HG02759 (cell line): ENCODE results near the gene ARL8A.
"Not testable (repeated sequence)": the region's sequence is repeated elsewhere in the genome, so short reads cannot be mapped to it uniquely, and the experiment has no call there.

Experiments
- ATAC-seq: cut with Tn5 transposase; IDR thresholded peaks from one replicate; pipeline ENCODE4 v1.9.1; 2021; ENCODE audit warnings: mild to moderate bottlenecking, moderate library complexity; ENCODE audit not compliant: unreplicated experiment

The ARL8A gene

GRCh38 chr1:202159534-202160371 is 15.2 kb upstream of the ARL8A start:
- ATAC-seq, result peak; percentile 33

GRCh38 chr1:202158810-202159533 is 14.4 kb upstream of the ARL8A start:
- no peak for ATAC-seq

DNA sequence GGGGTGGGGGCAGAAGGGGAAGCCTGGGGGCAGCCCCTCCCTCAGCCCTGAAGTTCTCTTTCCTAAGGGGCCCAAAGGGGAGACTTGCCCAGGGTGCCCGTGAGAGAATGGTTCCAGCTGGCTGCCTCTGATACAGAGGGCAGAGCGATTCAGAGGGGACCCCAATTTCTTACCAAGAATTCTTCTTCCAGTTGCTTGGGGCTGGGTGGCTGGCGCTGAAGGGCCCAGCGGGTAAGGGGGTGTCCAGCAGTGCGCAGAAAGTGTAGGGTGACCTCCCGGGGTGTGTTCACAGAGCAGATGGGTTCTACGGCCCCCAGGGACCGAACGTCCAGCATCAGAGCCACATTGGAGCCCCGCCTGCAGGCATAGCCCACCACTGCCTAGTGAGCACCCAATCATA is 13.4 kb upstream of the ARL8A start:
- ATAC-seq, result no peak

DNA sequence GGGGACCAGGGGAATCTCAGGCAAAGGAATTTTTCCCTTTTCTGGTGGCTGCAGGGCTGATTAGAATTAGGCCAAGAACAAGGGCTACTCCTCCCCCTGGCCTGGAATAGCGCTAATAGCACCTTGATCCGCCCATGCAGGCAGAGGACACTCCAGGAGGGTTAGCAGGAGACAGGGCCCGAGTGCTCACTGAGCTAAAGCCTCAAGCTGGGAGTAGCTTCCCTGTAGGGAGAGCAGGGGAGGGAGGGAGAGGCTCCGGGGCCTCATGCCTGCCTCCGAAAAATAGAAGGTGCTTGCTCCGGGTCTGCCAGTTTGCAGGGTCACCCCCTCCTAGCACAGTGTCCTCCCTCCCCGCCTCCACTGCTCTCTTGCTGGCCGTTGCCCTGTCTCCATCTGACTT is 12.1 kb upstream of the ARL8A start:
- no peak for ATAC-seq

DNA sequence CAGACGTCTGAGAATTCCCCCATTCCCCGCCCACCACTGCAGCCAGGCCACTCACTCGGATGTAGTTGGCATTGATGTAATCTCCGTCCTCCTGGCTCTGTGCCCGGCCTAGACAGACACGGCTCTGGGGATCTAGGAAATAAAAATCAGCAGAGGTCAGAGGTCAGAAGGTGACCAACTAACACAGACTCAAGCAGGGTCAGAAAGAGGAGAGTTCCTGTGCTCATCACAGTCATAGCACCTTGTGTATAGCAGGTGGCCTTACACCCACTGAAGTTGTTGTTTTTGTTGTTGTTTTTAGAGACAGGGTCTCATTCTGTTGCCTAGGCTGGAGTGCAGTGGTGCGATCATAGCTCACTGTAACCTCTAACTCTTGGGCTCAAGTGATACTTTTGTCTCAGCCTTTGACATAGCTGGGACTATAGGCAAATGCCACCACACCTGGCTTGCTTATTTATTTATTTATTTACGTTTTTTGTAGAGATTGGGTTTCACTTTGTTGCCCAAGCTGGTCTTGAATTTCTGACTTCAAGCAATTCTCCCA is 11.0 kb upstream of the ARL8A start:
- no peak for ATAC-seq

DNA sequence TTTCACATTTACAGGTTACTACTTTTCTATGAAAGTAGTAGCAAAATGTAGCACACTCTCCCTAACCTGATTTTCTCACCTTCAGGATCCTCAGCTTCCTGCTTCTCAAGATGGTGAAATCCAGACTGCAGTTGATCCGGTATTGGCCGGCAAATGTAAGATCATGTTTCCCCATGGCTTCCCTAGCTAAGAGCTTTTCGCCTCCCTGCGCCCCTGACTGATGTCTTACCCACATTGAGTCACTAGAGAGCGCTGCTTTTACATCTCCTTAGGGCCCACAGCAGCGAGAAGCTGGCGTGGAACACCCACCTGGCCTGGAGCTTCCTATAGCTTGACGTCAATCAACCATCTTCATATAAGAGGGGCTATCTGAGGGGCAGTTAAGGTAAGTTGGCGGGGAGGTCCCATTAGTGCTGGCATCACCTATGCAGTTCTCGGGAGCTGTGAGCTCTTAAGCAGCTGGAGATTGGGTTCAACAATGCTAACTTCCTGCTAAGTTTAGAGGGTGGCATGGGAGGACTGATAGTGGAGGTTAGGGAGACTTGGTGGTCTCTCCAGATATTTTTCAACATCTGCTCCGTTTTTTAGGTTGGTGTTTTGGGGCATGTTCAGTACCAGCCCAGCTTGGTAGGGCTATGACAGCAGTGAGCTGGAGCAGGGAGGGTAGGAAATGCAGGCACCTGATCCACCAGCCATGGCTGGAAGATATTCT is 10.4 kb upstream of the ARL8A start:
- no peak for ATAC-seq

DNA sequence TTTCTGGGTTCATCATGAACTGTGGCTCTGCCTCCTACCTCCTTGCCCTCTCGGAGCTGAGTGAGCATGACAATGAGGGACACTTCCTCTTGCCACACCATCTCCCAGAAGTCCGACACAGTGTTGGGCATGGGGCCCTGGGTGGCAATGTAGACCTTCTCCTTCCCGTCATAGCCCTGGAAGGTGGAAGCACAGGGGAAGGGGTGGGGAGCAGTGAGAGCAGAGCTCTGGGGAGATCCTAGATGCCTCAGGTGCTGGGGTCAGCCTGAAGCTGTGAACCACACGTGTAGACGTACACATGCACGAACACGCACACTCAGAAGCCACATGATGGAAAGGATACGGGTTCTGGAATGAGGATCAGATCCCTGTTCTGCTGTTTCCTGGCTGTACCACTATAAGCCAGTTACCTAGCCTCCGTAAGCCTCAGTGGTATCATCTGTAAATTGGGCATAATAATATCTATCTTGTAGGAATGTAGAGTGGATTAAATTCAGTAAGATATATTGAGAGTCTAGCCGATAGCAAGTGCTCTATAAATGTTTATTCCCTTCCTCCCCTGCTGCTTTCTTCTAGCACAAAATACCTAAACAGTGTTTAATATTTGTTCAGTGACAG is 9.7 kb upstream of the ARL8A start:
- no peak for ATAC-seq

- ATAC-seq, result no peak
Observed at GRCh38 chr1:202153284-202153683, 8.7 kb upstream of the ARL8A start.

DNA sequence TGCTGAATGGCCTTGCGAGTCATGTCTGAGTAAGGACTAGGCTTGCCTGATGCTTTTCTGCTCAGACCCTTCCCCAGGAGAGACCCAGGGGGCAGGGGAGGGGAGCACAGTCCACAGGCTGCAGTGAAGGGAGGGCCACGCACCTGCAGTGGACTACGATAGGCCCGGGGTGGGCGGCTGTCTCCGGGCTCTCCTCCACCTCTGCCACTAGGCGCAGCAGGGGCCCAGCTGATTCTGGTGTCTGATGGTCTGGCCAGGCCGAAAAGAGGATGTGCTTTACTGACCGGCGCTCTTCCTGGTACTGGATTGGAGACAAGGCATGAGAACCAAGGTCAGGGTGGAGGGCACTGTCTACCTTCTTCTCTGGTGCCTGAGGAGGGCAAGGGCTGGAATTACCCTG is 7.9 kb upstream of the ARL8A start:
- no peak for ATAC-seq

GRCh38 chr1:202151045-202151444 is 6.5 kb upstream of the ARL8A start:
- no peak for ATAC-seq

DNA sequence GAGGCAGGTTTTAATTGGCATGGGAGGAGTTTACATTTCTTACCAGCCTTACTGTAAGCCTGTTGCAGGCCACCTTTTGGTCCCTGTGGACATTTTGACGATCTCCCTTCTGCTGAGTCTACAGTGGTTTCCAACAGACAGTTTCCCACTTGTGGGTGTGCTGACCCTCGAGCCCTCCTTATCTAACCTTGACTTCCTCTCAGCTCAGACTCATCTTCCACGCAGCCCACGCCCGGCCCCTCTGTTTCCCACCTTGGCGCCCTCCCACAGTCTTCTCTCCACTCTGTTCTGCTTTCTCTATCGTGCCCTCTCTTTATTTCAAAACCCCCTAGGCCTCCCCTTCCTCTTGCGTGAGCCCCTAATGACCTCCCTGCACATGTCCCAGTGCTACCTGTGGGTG is 6.1 kb upstream of the ARL8A start:
- no peak for ATAC-seq

- no peak for ATAC-seq
Observed at GRCh38 chr1:202150187-202150586, 5.7 kb upstream of the ARL8A start.

- ATAC-seq, result no peak
Observed at GRCh38 chr1:202149566-202149965, 5.0 kb upstream of the ARL8A start.

DNA sequence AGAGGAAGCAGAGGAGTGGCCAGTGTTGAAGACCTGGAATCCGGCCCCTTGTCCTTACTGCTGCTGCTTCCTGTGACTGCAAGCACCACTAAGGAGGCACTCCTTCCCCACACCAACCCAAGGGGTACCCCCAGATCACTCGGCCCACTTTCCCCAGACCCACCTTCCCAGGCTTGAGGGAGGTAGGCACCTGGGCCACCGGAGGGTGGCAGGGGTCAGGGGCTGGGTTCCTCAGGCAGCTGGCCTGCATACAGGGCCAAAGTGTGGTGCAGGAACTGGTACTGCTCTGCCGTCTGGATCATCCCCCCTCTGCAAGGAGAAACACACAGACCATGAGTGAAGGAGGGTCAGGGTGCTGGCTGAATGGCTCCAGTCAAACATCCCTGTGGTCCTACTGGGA is 3.9 kb upstream of the ARL8A start:
- no peak for ATAC-seq

DNA sequence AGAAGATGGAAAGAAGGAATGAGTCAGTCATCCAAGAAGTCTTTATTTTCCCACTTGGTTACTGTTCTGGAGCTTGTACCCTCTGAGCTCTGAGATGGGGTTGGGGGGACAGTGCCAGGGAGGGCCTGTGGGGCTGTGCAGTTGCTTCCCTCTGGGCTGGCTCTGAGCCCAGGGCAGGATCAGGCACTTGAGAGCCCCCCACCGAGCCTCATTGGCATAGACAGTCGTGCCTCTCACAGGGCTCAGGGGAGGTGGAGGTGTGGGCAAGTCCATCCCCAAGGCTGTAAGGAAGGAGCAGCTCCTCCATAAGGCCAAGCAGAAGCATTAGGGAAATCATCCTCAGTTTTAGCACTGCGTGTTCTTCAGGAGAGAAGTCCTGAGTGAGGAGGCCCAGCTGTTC is 2.5 kb upstream of the ARL8A start:
- ATAC-seq, result no peak

- no peak for ATAC-seq
Observed at GRCh38 chr1:202146279-202146678, 1.7 kb upstream of the ARL8A start.

DNA sequence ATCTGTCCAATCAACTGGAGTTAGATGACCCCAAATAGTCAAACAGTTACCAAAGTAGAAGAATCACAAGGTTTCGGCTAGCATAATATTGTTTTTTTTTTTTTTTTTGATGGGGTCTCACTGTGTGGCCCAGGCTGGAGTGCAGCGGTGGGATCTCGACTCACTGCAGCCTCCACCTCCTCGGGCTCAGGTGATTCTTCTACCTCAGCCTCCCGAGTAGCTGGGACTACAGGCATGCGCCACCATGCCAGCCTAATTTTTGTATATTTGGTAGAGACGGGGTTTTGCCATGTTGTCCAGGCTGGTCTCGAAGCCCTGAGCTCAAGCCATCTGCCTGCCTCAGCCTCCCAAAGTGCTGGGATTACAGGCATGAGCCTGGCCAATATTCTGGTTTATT is 1.2 kb upstream of the ARL8A start:
- not testable (repeated sequence) for ATAC-seq

DNA sequence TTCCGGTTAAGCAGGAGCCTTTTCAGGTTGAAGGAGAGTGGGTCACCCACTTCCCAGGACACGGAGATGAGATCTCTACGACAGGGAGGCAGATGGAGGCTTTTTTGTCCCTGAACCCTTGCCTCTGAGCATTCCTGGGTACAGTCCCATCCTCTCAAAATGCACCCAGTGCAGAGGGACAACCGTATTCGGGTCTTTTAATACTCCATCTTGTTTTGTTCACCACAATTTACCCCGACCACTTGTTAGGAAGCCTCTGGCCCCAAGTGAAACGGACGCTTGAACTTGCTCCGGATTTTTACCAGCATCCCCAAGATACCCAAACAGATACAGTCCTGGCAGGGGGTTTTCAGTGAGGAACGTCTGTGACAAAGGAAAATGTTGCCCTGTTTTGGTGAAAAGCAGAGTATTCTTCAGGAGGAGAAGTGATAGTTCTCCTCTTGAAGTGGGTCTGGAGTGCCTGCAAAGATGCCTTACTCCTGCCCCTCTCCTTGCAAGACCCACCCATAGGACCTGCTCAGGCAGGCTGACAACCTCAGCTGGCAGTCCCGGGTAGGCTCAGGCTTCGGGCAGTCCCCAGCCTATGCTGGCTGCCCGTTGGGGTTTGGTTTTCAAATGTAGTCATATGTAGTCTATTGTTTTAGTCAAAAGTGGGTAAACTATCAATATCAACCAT is 669 bp upstream of the ARL8A start:
- peak; percentile 2 for ATAC-seq

DNA sequence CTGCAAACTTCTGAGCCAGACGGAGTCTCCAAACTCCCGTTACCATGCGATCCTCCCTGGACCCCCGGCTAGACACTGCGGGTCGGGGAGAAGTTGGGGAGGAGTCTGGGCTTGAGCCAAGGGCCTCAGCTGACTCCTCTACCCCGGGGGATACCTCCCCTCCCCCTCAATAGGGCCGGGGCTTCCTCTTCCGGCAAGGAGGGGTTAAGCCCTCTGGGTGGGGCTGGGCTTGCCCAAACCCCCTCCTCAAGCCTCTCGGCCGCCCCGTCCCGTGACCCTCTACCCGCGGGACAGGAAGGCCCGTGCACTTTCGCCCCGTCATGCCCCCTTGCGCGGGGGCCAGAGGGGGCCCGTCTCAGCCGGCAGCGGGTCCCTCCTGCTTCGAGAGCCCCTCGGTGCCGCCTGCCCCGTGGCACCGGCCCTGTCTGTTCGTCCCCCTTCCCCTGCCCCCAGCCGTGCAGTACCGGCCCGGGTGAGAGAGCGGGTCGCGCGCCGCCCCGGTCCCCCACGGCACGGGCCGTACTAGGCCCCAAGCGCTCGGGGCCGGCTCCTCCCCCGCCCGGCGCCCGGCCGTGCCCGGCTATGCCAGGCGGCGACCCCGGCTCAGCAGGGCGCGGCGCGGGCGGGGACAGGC is 652 bp downstream of the ARL8A start:
- ATAC-seq, result peak; percentile 56
